ENCODE measurements around the gene FBXL7. TPM values are rescaled to one million over a fixed set of nuclear protein-coding genes. Genes with fewer than 3 reads are reported as not detected.
A peak's percentile ranks its signal among the peaks of the same experiment; 100 is the strongest.

FBXL7 gene
- total and polyA plus RNA-seq, 9 of the 15 experiments (the other 6 are each of a cell fraction or from before 2014, with no cell fraction given): 0.04 to 0.08 TPM; not detected in 7

DNA sequence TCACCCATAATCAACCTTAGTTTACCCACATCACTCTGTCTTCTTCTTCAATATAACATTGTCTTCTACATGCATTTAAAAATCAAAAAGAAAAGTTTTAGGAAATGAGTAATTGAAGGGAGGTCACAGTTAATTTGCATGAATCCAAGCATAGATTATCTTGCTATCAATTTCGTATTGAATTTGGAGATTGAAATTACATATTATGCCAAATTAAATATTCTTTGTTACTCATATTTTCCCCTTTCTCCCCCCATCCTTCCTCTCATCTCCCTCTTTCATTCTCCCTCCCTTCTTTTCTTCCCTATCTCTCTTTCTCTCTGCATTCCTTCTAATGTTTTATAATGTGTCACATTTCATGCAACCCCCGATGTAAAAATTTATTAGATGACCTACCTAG, 303.3 kb downstream of the FBXL7 start:
- no peak overlapping the region for H3K27ac ChIP-seq (ENCODE audit: extremely low read depth, low read depth, low read length)

DNA sequence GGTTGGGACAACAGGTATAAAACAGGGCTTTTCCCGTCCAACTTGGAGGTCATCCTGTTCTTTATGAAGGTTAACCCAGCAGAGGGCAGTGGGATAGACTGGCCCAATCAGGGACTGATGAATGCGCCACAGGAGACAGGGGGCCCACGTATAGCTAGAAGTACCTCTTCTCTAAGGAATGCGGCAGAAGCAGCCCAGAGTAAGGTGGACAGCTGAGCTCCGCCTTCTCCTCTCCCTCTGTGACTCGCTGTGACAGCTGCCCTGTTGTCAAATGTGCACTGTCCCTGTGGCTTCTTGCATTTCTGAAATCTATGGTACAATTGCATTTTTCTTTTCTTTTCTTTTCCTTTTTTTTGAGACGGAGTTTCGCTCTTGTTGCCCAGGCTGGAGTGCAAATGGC, 306.6 kb downstream of the FBXL7 start:
- Histone ChIP-seq H3K4me2 (ENCODE audit: insufficient read depth, low read length) (no peak overlapping the region), H3K9me3 (replicated peaks; ENCODE audit: control insufficient read depth, insufficient read depth, low read depth, low read length) (0 out of 2 replicates have a peak, but pooled peaks cover 1% of the 10 kb centered on the region), H3K4me3 (no peak overlapping the region), H3K9me1 (ENCODE audit: control insufficient read depth, insufficient read depth, low read length) (no peaks in the 10 kb centered on the region), H3K9ac (ENCODE audit: insufficient read depth in 1 of 2, low read depth in 2 of 2, low read length in 2 of 2) (no peak overlapping the region), H3K27me3 (ENCODE audit: control insufficient read depth in 2 of 2, insufficient read depth in 2 of 2, low read length in 2 of 2) (no peaks in the 10 kb centered on the region), H3K4me1 (replicated peaks in 1 of 2; ENCODE audit: control insufficient read depth in 2 of 2, insufficient read depth in 2 of 2, low read length in 2 of 2) (no peaks in the 10 kb centered on the region), H4K20me1 (replicated peaks; ENCODE audit: control insufficient read depth, insufficient read depth, low read length) (no peaks in the 10 kb centered on the region), H3K79me2 (ENCODE audit: control insufficient read depth, insufficient read depth, low read length) (no peaks in the 10 kb centered on the region), H2AFZ (ENCODE audit: low read depth, low read length) (no peak overlapping the region), H3K36me3 (ENCODE audit: control insufficient read depth, insufficient read depth, low read length) (no peaks in the 10 kb centered on the region), H3K27ac (ENCODE audit: extremely low read depth, low read depth, low read length) (no peak overlapping the region)
- no peak for ATAC-seq
- POLR2A ChIA-PET: no interaction called here
- no peak for TF ChIP-seq MTA2 (IDR thresholded peaks at IDR 0.05; ENCODE audit: low read depth)
- TF ChIP-seq TAF1 (IDR thresholded peaks at IDR 0.05; ENCODE audit: control insufficient read depth, extremely low read depth, insufficient read depth, low read length, severe bottlenecking): no peak
- TF ChIP-seq ETS2 (tag; IDR thresholded peaks at IDR 0.05; ENCODE audit: borderline replicate concordance, poor library complexity, severe bottlenecking): no peak
- no peak for TF ChIP-seq NCOR1 (IDR thresholded peaks at IDR 0.05)
- TF ChIP-seq L3MBTL2 (IDR thresholded peaks at IDR 0.05): no peak
- no peak for TF ChIP-seq RBFOX2 (IDR thresholded peaks at IDR 0.05; ENCODE audit: low read depth, low read length)
- TF ChIP-seq PTBP1 (IDR thresholded peaks at IDR 0.05; ENCODE audit: low read depth, low read length): no peak
- no peak for TF ChIP-seq ZNF695 (CRISPR knock-in tag; IDR thresholded peaks at IDR 0.05)
- TF ChIP-seq ZNF830 (CRISPR knock-in tag; IDR thresholded peaks at IDR 0.05): no peak
- no peak for TF ChIP-seq TCFL5 (CRISPR knock-in tag; conservative IDR thresholded peaks at IDR 0.05)
- TF ChIP-seq, protein P1, sequence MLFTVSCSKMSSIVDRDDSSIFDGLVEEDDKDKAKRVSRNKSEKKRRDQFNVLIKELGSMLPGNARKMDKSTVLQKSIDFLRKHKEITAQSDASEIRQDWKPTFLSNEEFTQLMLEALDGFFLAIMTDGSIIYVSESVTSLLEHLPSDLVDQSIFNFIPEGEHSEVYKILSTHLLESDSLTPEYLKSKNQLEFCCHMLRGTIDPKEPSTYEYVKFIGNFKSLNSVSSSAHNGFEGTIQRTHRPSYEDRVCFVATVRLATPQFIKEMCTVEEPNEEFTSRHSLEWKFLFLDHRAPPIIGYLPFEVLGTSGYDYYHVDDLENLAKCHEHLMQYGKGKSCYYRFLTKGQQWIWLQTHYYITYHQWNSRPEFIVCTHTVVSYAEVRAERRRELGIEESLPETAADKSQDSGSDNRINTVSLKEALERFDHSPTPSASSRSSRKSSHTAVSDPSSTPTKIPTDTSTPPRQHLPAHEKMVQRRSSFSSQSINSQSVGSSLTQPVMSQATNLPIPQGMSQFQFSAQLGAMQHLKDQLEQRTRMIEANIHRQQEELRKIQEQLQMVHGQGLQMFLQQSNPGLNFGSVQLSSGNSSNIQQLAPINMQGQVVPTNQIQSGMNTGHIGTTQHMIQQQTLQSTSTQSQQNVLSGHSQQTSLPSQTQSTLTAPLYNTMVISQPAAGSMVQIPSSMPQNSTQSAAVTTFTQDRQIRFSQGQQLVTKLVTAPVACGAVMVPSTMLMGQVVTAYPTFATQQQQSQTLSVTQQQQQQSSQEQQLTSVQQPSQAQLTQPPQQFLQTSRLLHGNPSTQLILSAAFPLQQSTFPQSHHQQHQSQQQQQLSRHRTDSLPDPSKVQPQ (CRISPR knock-in tag; IDR thresholded peaks at IDR 0.05; ENCODE audit: borderline replicate concordance): no peak
- TF ChIP-seq GTF2A2 (tag; IDR thresholded peaks at IDR 0.05): no peak
- TF ChIP-seq TCF7 (IDR thresholded peaks at IDR 0.05; ENCODE audit: borderline replicate concordance): no peak
- no peak for TF ChIP-seq MAFK (IDR thresholded peaks at IDR 0.05; ENCODE audit: low read length)
- in situ Hi-C loops (cut with MboI) (no loop called here), intact Hi-C loops (cut with micrococcal nuclease) (no loop called here)
- BruUV-seq (replicated peaks): no TSS peak
- FAIRE-seq: no peak
- CTCF ChIA-PET (ENCODE audit: low intra/inter-chr PET ratio): no interaction called here
- 0% methylated on average over 8 of the region's 8 CpGs for WGBS (ENCODE audit: insufficient coverage, low coverage, missing lambda C conversion rate)
- DNase-seq (ENCODE audit: extremely low read depth in 1 of 4, low spot score in 3 of 4): no peak

More for the DNA sequence above, 303.3 kb downstream of the FBXL7 start:
- Histone ChIP-seq H3K79me2 (ENCODE audit: control insufficient read depth, insufficient read depth, low read length) (no peaks in the 10 kb centered on the region), H4K20me1 (replicated peaks; ENCODE audit: control insufficient read depth, insufficient read depth, low read length) (no peaks in the 10 kb centered on the region), H3K9me1 (ENCODE audit: control insufficient read depth, insufficient read depth, low read length) (no peaks in the 10 kb centered on the region), H3K4me2 (ENCODE audit: insufficient read depth, low read length) (no peak overlapping the region), H2AFZ (ENCODE audit: low read depth, low read length) (no peak overlapping the region), H3K4me1 (replicated peaks in 1 of 2; ENCODE audit: control insufficient read depth in 2 of 2, insufficient read depth in 2 of 2, low read length in 2 of 2) (no peaks in the 10 kb centered on the region), H3K36me3 (ENCODE audit: control insufficient read depth, insufficient read depth, low read length) (no peaks in the 10 kb centered on the region), H3K27me3 (ENCODE audit: control insufficient read depth in 2 of 2, insufficient read depth in 2 of 2, low read length in 2 of 2) (no peaks in the 10 kb centered on the region), H3K4me3 (no peak overlapping the region), H3K9me3 (replicated peaks; ENCODE audit: control insufficient read depth, insufficient read depth, low read depth, low read length) (peaks cover 1% of the 10 kb centered on the region; the same call in 1 of the 2 replicates), H3K9ac (ENCODE audit: insufficient read depth in 1 of 2, low read depth in 2 of 2, low read length in 2 of 2) (no peak overlapping the region)
- WGBS (ENCODE audit: insufficient coverage, low coverage, missing lambda C conversion rate): 0% methylated on average over 2 of the region's 2 CpGs
- peak; percentile 70 for TF ChIP-seq HNRNPK (IDR thresholded peaks at IDR 0.05; ENCODE audit: low read depth, low read length, poor library complexity, severe bottlenecking)
- TF ChIP-seq ZNF133 (CRISPR knock-in tag; IDR thresholded peaks at IDR 0.05): no peak
- POLR2A ChIA-PET: no interaction called here
- in situ Hi-C loops (cut with MboI): no loop called here
- DNase-seq (ENCODE audit: extremely low read depth in 1 of 4, low spot score in 3 of 4) (no peak), FAIRE-seq (no peak), ATAC-seq (no peak)
- CTCF ChIA-PET (ENCODE audit: low intra/inter-chr PET ratio): no interaction called here
- intact Hi-C loops (cut with micrococcal nuclease): no loop called here
- BruUV-seq (replicated peaks): no TSS peak

All from K562 (cell line).